Liver (tissue), 9 donors: Measurements from ENCODE around the gene SH3GL1. TPM values are rescaled to one million over a fixed set of nuclear protein-coding genes. Genes with fewer than 3 reads are reported as not detected.

ENCODE experiments used
- DNase-seq: peaks from one replicate; pipeline ENCODE4 v3.0.0-alpha.2; 2017; ENCODE audit warnings: low spot score
- H3K27ac ChIP-seq, 2 donors: one replicate each; pipeline ENCODE4 v1.7.0; 2013; ENCODE audit warnings: inconsistent platforms in 2 of 2, low read length in 2 of 2, control low read depth in 1 of 2, low read depth in 1 of 2, mild to moderate bottlenecking in 1 of 2
- H3K27me3 ChIP-seq, 4 donors: one replicate each; pipeline versions ENCODE4 v1.6.1 to v1.7.0; 2013; ENCODE audit warnings: low read length in 3 of 4, inconsistent platforms in 1 of 4, mild to moderate bottlenecking in 1 of 4, moderate library complexity in 1 of 4; ENCODE audit not compliant: control insufficient read depth in 4 of 4, insufficient read depth in 4 of 4
- H3K36me3 ChIP-seq, 4 donors: one replicate each; pipeline versions ENCODE4 v1.6.1 to v1.7.0; 2013; ENCODE audit warnings: low read length in 3 of 4, mild to moderate bottlenecking in 3 of 4, low read depth in 1 of 4, moderate library complexity in 1 of 4; ENCODE audit not compliant: control insufficient read depth in 4 of 4, insufficient read depth in 3 of 4
- H3K4me1 ChIP-seq, 4 donors: one replicate each; pipeline versions ENCODE4 v1.6.1 to v1.7.0; 2013; ENCODE audit warnings: low read length in 3 of 4, mild to moderate bottlenecking in 3 of 4, moderate library complexity in 1 of 4; ENCODE audit not compliant: control insufficient read depth in 4 of 4, insufficient read depth in 4 of 4
- H3K4me3 ChIP-seq, 3 donors: one replicate each; pipeline versions ENCODE4 v1.6.1 to v1.7.0; 2013; ENCODE audit warnings: low read length in 3 of 3, control low read depth in 1 of 3, low read depth in 1 of 3, mild to moderate bottlenecking in 1 of 3
- H3K9ac ChIP-seq, 2 donors: one replicate each; pipeline ENCODE4 v1.7.0; 2013; ENCODE audit warnings: low read length in 2 of 2, mild to moderate bottlenecking in 2 of 2, moderate library complexity in 2 of 2, control low read depth in 1 of 2, low read depth in 1 of 2
- H3K9me3 ChIP-seq, 4 donors: one replicate each; pipeline versions ENCODE4 v1.6.1 to v1.7.0; 2013; ENCODE audit warnings: low read length in 3 of 4; ENCODE audit not compliant: control insufficient read depth in 4 of 4
- EGR1 ChIP-seq, 2 donors: IDR thresholded peaks; 2 replicates each; pipeline ENCODE4 v1.6.1; 2016 to 2018; ENCODE audit warnings: antibody characterized with exemption in 2 of 2, low read depth in 2 of 2
- FOXA2 ChIP-seq: IDR thresholded peaks from 2 replicates; pipeline ENCODE4 v1.6.1; 2016; ENCODE audit warnings: antibody characterized with exemption
- GABPA ChIP-seq, 2 donors: IDR thresholded peaks in 1 of 2; conservative IDR thresholded peaks in 1 of 2; 2 replicates each; pipeline ENCODE4 v1.6.1; 2016; ENCODE audit warnings: antibody characterized with exemption in 2 of 2, mild to moderate bottlenecking in 1 of 2, moderate library complexity in 1 of 2
- HNF4A ChIP-seq, 2 donors: conservative IDR thresholded peaks; 2 replicates each; pipeline ENCODE4 v1.6.1; 2016; ENCODE audit warnings: antibody characterized with exemption in 2 of 2, mild to moderate bottlenecking in 2 of 2
- JUND ChIP-seq, 2 donors: IDR thresholded peaks; 2 replicates each; pipeline ENCODE4 v1.6.1; 2016; ENCODE audit warnings: antibody characterized with exemption in 2 of 2
- RAD21 ChIP-seq, 2 donors: IDR thresholded peaks; 2 replicates each; pipeline ENCODE4 v1.6.1; 2016; ENCODE audit warnings: antibody characterized with exemption in 2 of 2, mild to moderate bottlenecking in 2 of 2
- RXRA ChIP-seq, 2 donors: IDR thresholded peaks; 2 replicates each; pipeline ENCODE4 v1.6.1; 2017 to 2018; ENCODE audit warnings: antibody characterized with exemption in 2 of 2, mild to moderate bottlenecking in 1 of 2
- SP1 ChIP-seq: IDR thresholded peaks from 2 replicates; pipeline ENCODE4 v1.6.1; 2018; ENCODE audit warnings: antibody characterized with exemption, mild to moderate bottlenecking
- TAF1 ChIP-seq: conservative IDR thresholded peaks from 2 replicates; pipeline ENCODE4 v1.6.1; 2016; ENCODE audit warnings: antibody characterized with exemption, mild to moderate bottlenecking
- WGBS: extraction: QIAGEN DNeasy Blood & Tissue Kit; methylation state at CpG from one replicate; pipeline ENCODE4 v1.1.7; 2013; 5-methylcytosine and 5-hydroxymethylcytosine counted together
- polyA plus RNA-seq, 2 donors: library from polyadenylated mRNA; stranded (reverse) in 1 of 2; unstranded in 1 of 2; fragments of 200-250 nt in 1 of 2; fragments of >200 nt in 1 of 2; fragmentation: Nextera tagmentation in 1 of 2; extraction: Ambion mirVana in 1 of 2; gene quantifications; one replicate each; pipeline versions ENCODE4 v1.2.1 to v1.2.3, GENCODE V29; 2013 to 2015
- total RNA-seq, 2 donors: library from RNA; depleted of rRNA; stranded (reverse); fragments of >200 nt; gene quantifications; one replicate each; pipeline ENCODE4 v1.2.3, GENCODE V29; 2014
- TF ChIP-seq, protein P1 (sequence below): IDR thresholded peaks from 2 replicates; pipeline ENCODE4 v1.6.1; 2016; ENCODE audit warnings: antibody characterized with exemption
- TF ChIP-seq, protein P2 (sequence below): IDR thresholded peaks from 2 replicates; pipeline ENCODE4 v1.6.1; 2016; ENCODE audit warnings: antibody characterized with exemption
- TF ChIP-seq, protein P3 (sequence below): IDR thresholded peaks from 2 replicates; pipeline ENCODE4 v1.6.1; 2016; ENCODE audit warnings: antibody characterized with exemption, mild to moderate bottlenecking
- TF ChIP-seq, protein P4 (sequence below): fragments of 150-350 bp; IDR thresholded peaks from 2 replicates; pipeline ENCODE4 v1.5.1; 2017; ENCODE audit warnings: improper control_type of control experiment, low read depth, low read length; ENCODE audit not compliant: missing input control
- donor health status: healthy.
- donor health status: healthy.
- donor health status: healthy.
- donor health status: healthy.
- donor health status: healthy.

SH3GL1 gene, protein sequence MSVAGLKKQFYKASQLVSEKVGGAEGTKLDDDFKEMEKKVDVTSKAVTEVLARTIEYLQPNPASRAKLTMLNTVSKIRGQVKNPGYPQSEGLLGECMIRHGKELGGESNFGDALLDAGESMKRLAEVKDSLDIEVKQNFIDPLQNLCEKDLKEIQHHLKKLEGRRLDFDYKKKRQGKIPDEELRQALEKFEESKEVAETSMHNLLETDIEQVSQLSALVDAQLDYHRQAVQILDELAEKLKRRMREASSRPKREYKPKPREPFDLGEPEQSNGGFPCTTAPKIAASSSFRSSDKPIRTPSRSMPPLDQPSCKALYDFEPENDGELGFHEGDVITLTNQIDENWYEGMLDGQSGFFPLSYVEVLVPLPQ
- total RNA-seq (10 to 100 TPM; 16.7 to 19.7 TPM), polyA plus RNA-seq (10 to 100 TPM; 16.5 to 27.8 TPM)

DNA sequence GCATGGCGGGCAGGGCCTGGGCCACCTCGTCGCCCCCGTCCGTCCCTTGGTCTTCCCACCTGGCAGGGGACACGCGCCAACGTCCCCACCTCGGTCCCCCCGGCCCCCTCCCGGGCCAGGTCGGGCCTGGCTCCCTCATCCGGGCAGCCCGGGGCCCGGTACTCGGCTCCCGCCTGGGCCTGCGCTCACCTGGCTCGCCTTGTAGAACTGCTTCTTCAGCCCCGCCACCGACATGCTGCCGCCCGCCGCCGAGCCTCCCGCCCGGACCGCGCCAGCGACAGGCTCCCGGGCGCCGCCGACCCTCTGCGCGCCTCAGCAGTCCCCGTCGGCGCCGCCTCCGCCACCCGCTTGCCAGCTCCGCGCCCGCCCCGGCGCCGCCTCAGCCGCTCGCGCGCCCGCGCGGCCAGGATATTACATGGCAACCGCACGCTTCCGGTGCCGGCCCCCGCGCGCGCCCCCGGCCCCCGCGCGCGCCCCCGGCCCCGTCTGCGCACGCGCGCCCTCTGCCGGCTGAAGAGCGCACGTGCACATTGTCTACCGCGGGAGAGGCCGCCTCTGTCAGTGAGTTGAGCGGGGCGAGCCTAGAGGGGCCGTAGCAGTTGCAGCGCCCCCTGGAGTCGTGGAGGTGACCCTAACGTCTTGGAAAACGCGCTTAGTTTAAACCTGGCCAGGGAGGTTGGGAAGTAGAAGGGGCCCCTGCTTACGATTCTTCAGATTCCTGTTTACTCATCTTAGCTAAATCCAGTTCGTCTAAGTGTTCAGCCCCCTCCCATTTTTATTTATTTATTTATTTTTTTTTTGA lies at the start of gene SH3GL1:
Gene SH3GL1 (minus strand): TSS at position 413 of the 802 bp plus-strand sequence. CDS start 179 bp downstream, at position 234.
- H3K9me3 ChIP-seq, result no peaks in the 10 kb centered on the region
- under 1% methylated on average over 90 of the region's 90 CpGs for WGBS
- DNase-seq, result peak; percentile 96
- peaks cover 3 to 49% (median 36%) of the 10 kb centered on the region in 4 donors for H3K4me1 ChIP-seq
- H3K4me3 ChIP-seq, result peak within 1 kb of the TSS; percentile 94 to 97 (median 97)
- peak within 1 kb of the TSS; percentile 96 to 99 for H3K27ac ChIP-seq
- no peaks in the 10 kb centered on the region for H3K27me3 ChIP-seq
- no peak for TF ChIP-seq EGR1 (IDR thresholded peaks at IDR 0.05; ENCODE audit: low read depth in 2 of 2)
- no peak for TF ChIP-seq TAF1
- TF ChIP-seq RAD21 (IDR thresholded peaks at IDR 0.05), result peak; percentile 72 to 79
- TF ChIP-seq, protein P1, sequence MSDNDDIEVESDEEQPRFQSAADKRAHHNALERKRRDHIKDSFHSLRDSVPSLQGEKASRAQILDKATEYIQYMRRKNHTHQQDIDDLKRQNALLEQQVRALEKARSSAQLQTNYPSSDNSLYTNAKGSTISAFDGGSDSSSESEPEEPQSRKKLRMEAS, result peak; percentile 64
- TF ChIP-seq FOXA2, result no peak
- TF ChIP-seq HNF4A (conservative IDR thresholded peaks at IDR 0.05), result peak; percentile 25
- TF ChIP-seq, protein P2, sequence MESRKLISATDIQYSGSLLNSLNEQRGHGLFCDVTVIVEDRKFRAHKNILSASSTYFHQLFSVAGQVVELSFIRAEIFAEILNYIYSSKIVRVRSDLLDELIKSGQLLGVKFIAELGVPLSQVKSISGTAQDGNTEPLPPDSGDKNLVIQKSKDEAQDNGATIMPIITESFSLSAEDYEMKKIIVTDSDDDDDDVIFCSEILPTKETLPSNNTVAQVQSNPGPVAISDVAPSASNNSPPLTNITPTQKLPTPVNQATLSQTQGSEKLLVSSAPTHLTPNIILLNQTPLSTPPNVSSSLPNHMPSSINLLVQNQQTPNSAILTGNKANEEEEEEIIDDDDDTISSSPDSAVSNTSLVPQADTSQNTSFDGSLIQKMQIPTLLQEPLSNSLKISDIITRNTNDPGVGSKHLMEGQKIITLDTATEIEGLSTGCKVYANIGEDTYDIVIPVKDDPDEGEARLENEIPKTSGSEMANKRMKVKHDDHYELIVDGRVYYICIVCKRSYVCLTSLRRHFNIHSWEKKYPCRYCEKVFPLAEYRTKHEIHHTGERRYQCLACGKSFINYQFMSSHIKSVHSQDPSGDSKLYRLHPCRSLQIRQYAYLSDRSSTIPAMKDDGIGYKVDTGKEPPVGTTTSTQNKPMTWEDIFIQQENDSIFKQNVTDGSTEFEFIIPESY, result no peak
- peak; percentile 31 to 55 for TF ChIP-seq RXRA (IDR thresholded peaks at IDR 0.05)
- TF ChIP-seq, protein P3, sequence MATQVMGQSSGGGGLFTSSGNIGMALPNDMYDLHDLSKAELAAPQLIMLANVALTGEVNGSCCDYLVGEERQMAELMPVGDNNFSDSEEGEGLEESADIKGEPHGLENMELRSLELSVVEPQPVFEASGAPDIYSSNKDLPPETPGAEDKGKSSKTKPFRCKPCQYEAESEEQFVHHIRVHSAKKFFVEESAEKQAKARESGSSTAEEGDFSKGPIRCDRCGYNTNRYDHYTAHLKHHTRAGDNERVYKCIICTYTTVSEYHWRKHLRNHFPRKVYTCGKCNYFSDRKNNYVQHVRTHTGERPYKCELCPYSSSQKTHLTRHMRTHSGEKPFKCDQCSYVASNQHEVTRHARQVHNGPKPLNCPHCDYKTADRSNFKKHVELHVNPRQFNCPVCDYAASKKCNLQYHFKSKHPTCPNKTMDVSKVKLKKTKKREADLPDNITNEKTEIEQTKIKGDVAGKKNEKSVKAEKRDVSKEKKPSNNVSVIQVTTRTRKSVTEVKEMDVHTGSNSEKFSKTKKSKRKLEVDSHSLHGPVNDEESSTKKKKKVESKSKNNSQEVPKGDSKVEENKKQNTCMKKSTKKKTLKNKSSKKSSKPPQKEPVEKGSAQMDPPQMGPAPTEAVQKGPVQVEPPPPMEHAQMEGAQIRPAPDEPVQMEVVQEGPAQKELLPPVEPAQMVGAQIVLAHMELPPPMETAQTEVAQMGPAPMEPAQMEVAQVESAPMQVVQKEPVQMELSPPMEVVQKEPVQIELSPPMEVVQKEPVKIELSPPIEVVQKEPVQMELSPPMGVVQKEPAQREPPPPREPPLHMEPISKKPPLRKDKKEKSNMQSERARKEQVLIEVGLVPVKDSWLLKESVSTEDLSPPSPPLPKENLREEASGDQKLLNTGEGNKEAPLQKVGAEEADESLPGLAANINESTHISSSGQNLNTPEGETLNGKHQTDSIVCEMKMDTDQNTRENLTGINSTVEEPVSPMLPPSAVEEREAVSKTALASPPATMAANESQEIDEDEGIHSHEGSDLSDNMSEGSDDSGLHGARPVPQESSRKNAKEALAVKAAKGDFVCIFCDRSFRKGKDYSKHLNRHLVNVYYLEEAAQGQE, result peak; percentile 32
- no peak for TF ChIP-seq JUND (IDR thresholded peaks at IDR 0.05)
- TF ChIP-seq GABPA (IDR thresholded peaks at IDR 0.05 in 1 of 2, conservative IDR thresholded peaks at IDR 0.05 in 1 of 2), result peak in 1 of 2 donors; percentile 41
- TF ChIP-seq SP1, result peak; percentile 60
- TF ChIP-seq, protein P4, sequence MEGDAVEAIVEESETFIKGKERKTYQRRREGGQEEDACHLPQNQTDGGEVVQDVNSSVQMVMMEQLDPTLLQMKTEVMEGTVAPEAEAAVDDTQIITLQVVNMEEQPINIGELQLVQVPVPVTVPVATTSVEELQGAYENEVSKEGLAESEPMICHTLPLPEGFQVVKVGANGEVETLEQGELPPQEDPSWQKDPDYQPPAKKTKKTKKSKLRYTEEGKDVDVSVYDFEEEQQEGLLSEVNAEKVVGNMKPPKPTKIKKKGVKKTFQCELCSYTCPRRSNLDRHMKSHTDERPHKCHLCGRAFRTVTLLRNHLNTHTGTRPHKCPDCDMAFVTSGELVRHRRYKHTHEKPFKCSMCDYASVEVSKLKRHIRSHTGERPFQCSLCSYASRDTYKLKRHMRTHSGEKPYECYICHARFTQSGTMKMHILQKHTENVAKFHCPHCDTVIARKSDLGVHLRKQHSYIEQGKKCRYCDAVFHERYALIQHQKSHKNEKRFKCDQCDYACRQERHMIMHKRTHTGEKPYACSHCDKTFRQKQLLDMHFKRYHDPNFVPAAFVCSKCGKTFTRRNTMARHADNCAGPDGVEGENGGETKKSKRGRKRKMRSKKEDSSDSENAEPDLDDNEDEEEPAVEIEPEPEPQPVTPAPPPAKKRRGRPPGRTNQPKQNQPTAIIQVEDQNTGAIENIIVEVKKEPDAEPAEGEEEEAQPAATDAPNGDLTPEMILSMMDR, result peak; percentile 99
- H3K9ac ChIP-seq, result peak within 1 kb of the TSS; percentile 83 to 99
- peaks cover 0 to 1% (median under 1%) of the 10 kb centered on the region in 4 donors for H3K36me3 ChIP-seq
